Thoracic aorta (tissue), 2 donors: ENCODE results near the gene CMTM6. TPM values are rescaled to one million over a fixed set of nuclear protein-coding genes. Genes with fewer than 3 reads are reported as not detected.

Experiments
- ATAC-seq: fragments of 150-250 bp; one replicate; pipeline ENCODE4 v1.8.0; 2017; ENCODE audit warnings: low read depth; ENCODE audit not compliant: insufficient number of reproducible peaks, low FRiP score
- DNase-seq: peaks from one replicate; pipeline ENCODE4 v3.0.0-alpha.2; 2020; ENCODE audit warnings: low spot score
- H3K27ac ChIP-seq, 2 donors: fragments of 200-600 bp; sonication (generic); 1 replicate in 1 of 2; 2 replicates in 1 of 2; pipeline ENCODE4 v1.5.1; 2016; ENCODE audit warnings: mild to moderate bottlenecking in 2 of 2, moderate library complexity in 2 of 2
- H3K27me3 ChIP-seq: fragments of 200-600 bp; sonication (generic); replicated peaks from 2 replicates; pipeline ENCODE4 v1.6.0; 2016; ENCODE audit warnings: mild to moderate bottlenecking; ENCODE audit not compliant: insufficient read depth
- H3K36me3 ChIP-seq: fragments of 200-600 bp; sonication (generic); one replicate; pipeline ENCODE4 v1.5.1; 2016
- H3K4me1 ChIP-seq, 2 donors: fragments of 200-600 bp; sonication (generic); 1 replicate in 1 of 2; 2 replicates in 1 of 2; pipeline versions ENCODE4 v1.5.1 to v1.6.0; 2016; ENCODE audit warnings: low read depth in 2 of 2, mild to moderate bottlenecking in 1 of 2; ENCODE audit not compliant: control insufficient read depth in 1 of 2
- H3K4me3 ChIP-seq: fragments of 200-600 bp; sonication (generic); 2 replicates; pipeline ENCODE4 v1.5.1; 2016; ENCODE audit warnings: mild to moderate bottlenecking
- H3K9me3 ChIP-seq: fragments of 200-600 bp; sonication (generic); 2 replicates; pipeline ENCODE4 v1.5.1; 2016
- CTCF ChIP-seq: fragments of 200-600 bp; sonication (generic); IDR thresholded peaks from one replicate; pipeline ENCODE4 v1.5.1; 2019; ENCODE audit warnings: antibody characterized with exemption
- total RNA-seq, 2 donors: library from RNA; depleted of rRNA; stranded (reverse); fragments of >200 nt; gene quantifications; one replicate each; pipeline versions ENCODE4 v1.1.0 to v1.2.3, GENCODE V29; 2016

The CMTM6 gene
- total RNA-seq, 2 donors from 2014 or later: 42.1 to 62.3 TPM

GRCh38 chr3:32508711-32509110, 6.1 kb upstream of the CMTM6 start:
- no peak for ATAC-seq

GRCh38 chr3:32506466-32506865, 3.8 kb upstream of the CMTM6 start:
- peaks cover 1 to 8% of the 10 kb centered on the region in 2 donors for H3K4me1 ChIP-seq
- no peak overlapping the region for H3K27ac ChIP-seq
- no peaks in the 10 kb centered on the region for H3K27me3 ChIP-seq
- DNase-seq: no peak
- H3K9me3 ChIP-seq: no peaks in the 10 kb centered on the region
- TF ChIP-seq CTCF: no peak
- ATAC-seq: no peak
- no peaks in the 10 kb centered on the region for H3K36me3 ChIP-seq
- H3K4me3 ChIP-seq: no peak overlapping the region

More at GRCh38 chr3:32508711-32509110, 6.1 kb upstream of the CMTM6 start:
- Histone ChIP-seq H3K4me3 (no peak overlapping the region), H3K27me3 (no peaks in the 10 kb centered on the region), H3K9me3 (no peaks in the 10 kb centered on the region), H3K36me3 (no peaks in the 10 kb centered on the region), H3K4me1 (no peaks in the 10 kb centered on the region), H3K27ac (no peak overlapping the region)
- DNase-seq: no peak
- TF ChIP-seq CTCF: no peak

GRCh38 chr3:32502946-32503286, 264 bp upstream of the CMTM6 start:
- Histone ChIP-seq H3K9me3 (no peaks in the 10 kb centered on the region), H3K4me3 (peak overlapping the region; percentile 93), H3K36me3 (no peaks in the 10 kb centered on the region), H3K4me1 (peaks cover 10 to 22% of the 10 kb centered on the region in 2 donors), H3K27ac (peak overlapping the region; percentile 97 to 98), H3K27me3 (no peaks in the 10 kb centered on the region)
- ATAC-seq (peak; percentile 14), DNase-seq (no peak)
- TF ChIP-seq CTCF: no peak

GRCh38 chr3:32501783-32502117, 902 bp downstream of the CMTM6 start:
- H3K9me3 ChIP-seq: no peaks in the 10 kb centered on the region
- H3K27me3 ChIP-seq: no peaks in the 10 kb centered on the region
- no peaks in the 10 kb centered on the region for H3K36me3 ChIP-seq
- H3K4me1 ChIP-seq: peaks cover 10 to 22% of the 10 kb centered on the region in 2 donors
- H3K27ac ChIP-seq: peak overlapping the region; percentile 97 to 98
- ATAC-seq: no peak
- peak overlapping the region; percentile 93 for H3K4me3 ChIP-seq
- no peak for DNase-seq
- TF ChIP-seq CTCF: no peak

GRCh38 chr3:32500880-32501782, 1.5 kb downstream of the CMTM6 start:
- no peak for TF ChIP-seq CTCF
- H3K9me3 ChIP-seq: no peaks in the 10 kb centered on the region
- ATAC-seq (no peak), DNase-seq (no peak)
- H3K27me3 ChIP-seq: no peaks in the 10 kb centered on the region
- H3K36me3 ChIP-seq: no peaks in the 10 kb centered on the region
- peak overlapping the region in 1 of 2 donors; percentile 97 for H3K27ac ChIP-seq
- peak overlapping the region; percentile 93 for H3K4me3 ChIP-seq
- H3K4me1 ChIP-seq: peaks cover 10 to 22% of the 10 kb centered on the region in 2 donors
